Measurements from ENCODE around the gene SLC25A40. TPM values are rescaled to one million over a fixed set of nuclear protein-coding genes. Genes with fewer than 3 reads are reported as not detected.

The SLC25A40 gene
- total RNA-seq, 3 donors from 2014 or later (not counting 1 experiment from before 2014, with no cell fraction given), result 17.4 to 26.0 (median 22.6) TPM

DNA sequence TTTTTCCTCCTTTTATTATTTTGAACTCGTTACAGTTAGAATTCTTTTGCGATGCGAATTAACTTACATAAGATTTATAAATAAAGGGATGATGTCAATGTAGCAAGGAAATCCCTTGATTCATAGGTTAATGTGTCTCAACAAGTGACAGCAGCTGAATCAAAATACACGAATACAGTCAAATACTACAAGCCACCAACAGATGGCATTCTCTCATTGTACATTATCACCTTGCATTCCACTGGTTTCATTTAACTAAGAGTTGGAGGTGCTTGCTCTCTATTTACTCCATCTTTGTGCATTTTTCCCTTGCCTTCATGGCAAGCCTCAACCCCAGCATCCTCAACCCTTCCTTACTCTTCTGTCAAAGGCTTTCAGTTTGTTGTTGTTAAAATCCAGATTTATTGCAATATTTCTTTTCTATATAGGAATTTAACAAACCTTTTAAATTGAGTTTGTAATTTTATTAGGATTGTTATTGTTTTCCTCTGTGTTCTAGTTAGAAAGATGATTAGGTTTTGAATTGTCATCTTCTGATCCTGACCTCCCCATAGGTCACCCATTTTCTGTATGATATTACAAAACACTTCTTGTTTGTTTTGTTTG lies 78.3 kb downstream of the SLC25A40 start:
- Mint-ChIP-seq H3K4me1 (no peaks in the 10 kb centered on the region), H3K27ac (no peak overlapping the region), H3K36me3 (no peaks in the 10 kb centered on the region), H3K27me3 (ENCODE audit: low read depth in 2 of 2) (peaks cover 0 to 27% of the 10 kb centered on the region in 2 donors), H3K9me3 (no peaks in the 10 kb centered on the region), H3K4me3 (no peak overlapping the region)
- intact Hi-C loops (cut with micrococcal nuclease), result loop anchor here (1.0 to 5.0 kb wide), 2 partner anchors 89 to 314 kb away; no protein-coding TSS in a partner anchor
- TF ChIP-seq, protein P1, sequence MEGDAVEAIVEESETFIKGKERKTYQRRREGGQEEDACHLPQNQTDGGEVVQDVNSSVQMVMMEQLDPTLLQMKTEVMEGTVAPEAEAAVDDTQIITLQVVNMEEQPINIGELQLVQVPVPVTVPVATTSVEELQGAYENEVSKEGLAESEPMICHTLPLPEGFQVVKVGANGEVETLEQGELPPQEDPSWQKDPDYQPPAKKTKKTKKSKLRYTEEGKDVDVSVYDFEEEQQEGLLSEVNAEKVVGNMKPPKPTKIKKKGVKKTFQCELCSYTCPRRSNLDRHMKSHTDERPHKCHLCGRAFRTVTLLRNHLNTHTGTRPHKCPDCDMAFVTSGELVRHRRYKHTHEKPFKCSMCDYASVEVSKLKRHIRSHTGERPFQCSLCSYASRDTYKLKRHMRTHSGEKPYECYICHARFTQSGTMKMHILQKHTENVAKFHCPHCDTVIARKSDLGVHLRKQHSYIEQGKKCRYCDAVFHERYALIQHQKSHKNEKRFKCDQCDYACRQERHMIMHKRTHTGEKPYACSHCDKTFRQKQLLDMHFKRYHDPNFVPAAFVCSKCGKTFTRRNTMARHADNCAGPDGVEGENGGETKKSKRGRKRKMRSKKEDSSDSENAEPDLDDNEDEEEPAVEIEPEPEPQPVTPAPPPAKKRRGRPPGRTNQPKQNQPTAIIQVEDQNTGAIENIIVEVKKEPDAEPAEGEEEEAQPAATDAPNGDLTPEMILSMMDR (IDR thresholded peaks at IDR 0.05), result peak; percentile 62
- peak in 1 of 2 donors; percentile 71 for DNase-seq
- no peaks in the 10 kb centered on the region for H3K4me1 ChIP-seq (ENCODE audit: control insufficient read depth, insufficient read depth, low read length)
- H3K27ac ChIP-seq (ENCODE audit: low read length), result no peak overlapping the region
- H3K9me3 ChIP-seq (ENCODE audit: control insufficient read depth, insufficient read depth, low read length), result no peaks in the 10 kb centered on the region
- H3K4me3 ChIP-seq (ENCODE audit: low read length), result no peak overlapping the region
- no peaks in the 10 kb centered on the region for H3K36me3 ChIP-seq (ENCODE audit: control insufficient read depth, insufficient read depth, low read length)
- H3K27me3 ChIP-seq (ENCODE audit: control insufficient read depth, insufficient read depth, low read length), result no peaks in the 10 kb centered on the region
- ATAC-seq, result peak; percentile 60 to 73 (median 66)
- WGBS (ENCODE audit: insufficient coverage), result 0% methylated on average over 1 of the region's 4 CpGs

DNA sequence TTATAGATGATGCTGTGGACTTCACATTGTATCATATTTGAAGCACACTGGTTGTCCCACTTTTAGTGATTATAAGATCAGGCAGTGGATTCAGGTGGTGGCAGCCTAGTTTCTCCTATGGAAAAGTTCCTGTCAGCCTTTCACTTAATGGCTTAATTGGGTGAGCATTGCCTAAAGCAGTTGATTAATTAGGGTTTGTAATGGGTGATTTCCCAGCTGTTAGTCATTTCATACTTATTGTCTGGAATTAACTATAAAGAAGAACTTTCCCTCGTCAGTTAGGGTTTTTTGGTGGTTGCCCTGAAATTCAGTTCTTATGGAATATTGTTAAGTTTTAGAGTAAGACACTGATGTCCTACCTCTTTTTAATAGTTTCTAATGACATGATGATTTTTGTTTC lies 78.8 kb downstream of the SLC25A40 start:
- Histone ChIP-seq H3K4me1 (ENCODE audit: control insufficient read depth, insufficient read depth, low read length) (no peaks in the 10 kb centered on the region), H3K36me3 (ENCODE audit: control insufficient read depth, insufficient read depth, low read length) (no peaks in the 10 kb centered on the region), H3K9me3 (ENCODE audit: control insufficient read depth, insufficient read depth, low read length) (no peaks in the 10 kb centered on the region), H3K27ac (ENCODE audit: low read length) (no peak overlapping the region), H3K27me3 (ENCODE audit: control insufficient read depth, insufficient read depth, low read length) (no peaks in the 10 kb centered on the region), H3K4me3 (ENCODE audit: low read length) (no peak overlapping the region)
- H3K27ac Mint-ChIP-seq, result no peak overlapping the region
- ATAC-seq (no peak), DNase-seq (no peak)
- peaks cover 0 to 32% of the 10 kb centered on the region in 2 donors for H3K27me3 Mint-ChIP-seq (ENCODE audit: low read depth in 2 of 2)
- TF ChIP-seq, protein P1 (IDR thresholded peaks at IDR 0.05), result no peak
- no peaks in the 10 kb centered on the region for H3K4me1 Mint-ChIP-seq
- no peak overlapping the region for H3K4me3 Mint-ChIP-seq
- intact Hi-C loops (cut with micrococcal nuclease), result loop anchor here (5.0 kb wide), 1 partner anchor 315 kb away; no protein-coding TSS in a partner anchor
- no peaks in the 10 kb centered on the region for H3K36me3 Mint-ChIP-seq
- no peaks in the 10 kb centered on the region for H3K9me3 Mint-ChIP-seq
- no CpG with 5 or more reads among the region's 1 CpG for WGBS (ENCODE audit: insufficient coverage)

DNA sequence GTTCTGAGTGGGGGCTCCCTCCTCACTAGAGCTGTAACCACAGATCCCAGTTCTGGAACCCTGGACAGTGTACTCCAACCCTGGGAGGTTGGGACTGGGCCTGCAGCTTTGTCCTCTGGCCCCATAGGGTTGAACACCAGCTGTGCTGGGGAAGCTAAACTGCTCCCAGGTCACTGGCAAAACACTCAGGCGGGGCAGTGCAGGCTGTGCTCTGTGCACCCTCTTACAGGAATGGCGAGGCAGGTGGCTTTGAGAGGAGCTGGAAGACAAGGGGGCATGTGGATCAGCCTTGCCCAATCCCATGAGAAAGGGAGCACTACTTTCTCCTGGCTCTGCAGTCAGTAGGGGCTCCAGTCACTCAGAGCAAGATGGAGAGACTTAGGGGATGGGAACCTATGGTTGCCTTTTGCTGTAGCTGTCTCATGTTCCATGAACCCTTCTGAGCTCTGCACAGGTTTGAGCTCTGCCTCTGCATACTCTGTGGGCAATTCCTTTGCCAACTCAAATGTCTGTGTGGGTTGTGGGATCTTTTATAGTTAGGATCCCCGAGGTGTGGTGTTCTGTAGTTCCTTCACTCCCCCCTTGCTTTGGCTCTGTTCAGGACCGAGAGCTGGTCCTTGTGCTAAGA lies 90.7 kb downstream of the SLC25A40 start:
- Mint-ChIP-seq H3K36me3 (peaks cover 7% of the 10 kb centered on the region), H3K27me3 (ENCODE audit: low read depth in 2 of 2) (peaks cover 3 to 28% of the 10 kb centered on the region in 2 donors), H3K4me3 (no peak overlapping the region), H3K4me1 (no peaks in the 10 kb centered on the region), H3K27ac (no peak overlapping the region), H3K9me3 (no peaks in the 10 kb centered on the region)
- DNase-seq, result no peak
- intact Hi-C loops (cut with micrococcal nuclease), result no loop called here
- no peak overlapping the region for H3K27ac ChIP-seq (ENCODE audit: low read length)
- no peaks in the 10 kb centered on the region for H3K36me3 ChIP-seq (ENCODE audit: control insufficient read depth, insufficient read depth, low read length)
- 78% methylated on average over 4 of the region's 4 CpGs for WGBS (ENCODE audit: insufficient coverage)
- TF ChIP-seq, protein P1 (IDR thresholded peaks at IDR 0.05), result no peak
- peaks cover 2% of the 10 kb centered on the region for H3K27me3 ChIP-seq (ENCODE audit: control insufficient read depth, insufficient read depth, low read length)
- no peak overlapping the region for H3K4me3 ChIP-seq (ENCODE audit: low read length)
- peak in 1 of 3 donors; percentile 21 for ATAC-seq
- no peaks in the 10 kb centered on the region for H3K4me1 ChIP-seq (ENCODE audit: control insufficient read depth, insufficient read depth, low read length)
- H3K9me3 ChIP-seq (ENCODE audit: control insufficient read depth, insufficient read depth, low read length), result no peaks in the 10 kb centered on the region
